K562 (cell line): ENCODE measurements around the gene WBP2NL. TPM values are rescaled to one million over a fixed set of nuclear protein-coding genes. Genes with fewer than 3 reads are reported as not detected.
A peak's percentile ranks its signal among the peaks of the same experiment; 100 is the strongest.

Source experiments
- ATAC-seq: fragments of 200-7000 bp; cut with Tn5 transposase; 3 replicates; pipeline ENCODE4 v1.9.1; 2020; ENCODE audit warnings: moderate library complexity
- BruUV-seq: library from RNA; stranded (reverse); fragments of 400-500 nt; replicated peaks from 2 replicates; lab custom pipeline; 2021; lab: Mats Ljungman, UMichigan
- CTCF ChIA-PET: fragments of 300-600 bp; formaldehyde crosslinking; extraction: SDS; loops from one replicate; lab custom pipeline; 2021; ENCODE audit warnings: low intra/inter-chr PET ratio; lab: Yijun Ruan, JAX
- POLR2A ChIA-PET: fragments of 300-600, 350-650 bp; sonication (Branson Sonifier 250); formaldehyde crosslinking; extraction: SDS; loops from one replicate; lab custom pipeline; 2021; ENCODE audit warnings: antibody characterized with exemption, inconsistent platforms; lab: Yijun Ruan, JAX
- DNase-seq, 4 experiments: peaks; one replicate each; pipeline versions ENCODE4 v3.0.0 to v3.0.0-alpha.2; 2011 to 2018; ENCODE audit warnings: low spot score in 3 of 4, mixed read lengths in 3 of 4; ENCODE audit errors: extremely low read depth in 1 of 4
- FAIRE-seq: peaks from 2 replicates; lab custom pipeline; 2011; peaks lifted over from hg19 to GRCh38; lab: Jason Lieb, UNC
- H2AFZ ChIP-seq: 2 replicates; pipeline ENCODE4 v1.6.0; 2011; ENCODE audit warnings: low read depth, low read length, control low read depth, inconsistent platforms
- H3K27ac ChIP-seq: fragments of 200-600 bp; 3 replicates; pipeline ENCODE4 v1.8.0; 2011; ENCODE audit warnings: low read depth, mild to moderate bottlenecking, control low read depth, inconsistent platforms, low read length, moderate library complexity, mixed read lengths; ENCODE audit errors: extremely low read depth
- H3K27me3 ChIP-seq, 2 experiments: fragments of 300-600 bp in 1 of 2; 2 replicates in 1 of 2; 3 replicates in 1 of 2; pipeline versions ENCODE4 v1.6.0 to v1.8.0; 2011; ENCODE audit warnings: inconsistent platforms in 2 of 2, low read length in 2 of 2, mild to moderate bottlenecking in 1 of 2, mixed read lengths in 1 of 2, moderate library complexity in 1 of 2; ENCODE audit not compliant: control insufficient read depth in 2 of 2, insufficient read depth in 2 of 2
- H3K36me3 ChIP-seq: fragments of 300-600 bp; 3 replicates; pipeline ENCODE4 v1.8.0; 2011; ENCODE audit warnings: mild to moderate bottlenecking, low read length, inconsistent platforms; ENCODE audit not compliant: control insufficient read depth, insufficient read depth
- H3K4me1 ChIP-seq, 2 experiments: fragments of 200-600 bp in 1 of 2; replicated peaks in 1 of 2; 2 replicates in 1 of 2; 3 replicates in 1 of 2; pipeline versions ENCODE4 v1.5.1 to v1.8.0; 2011; ENCODE audit warnings: inconsistent platforms in 2 of 2, low read length in 2 of 2, mild to moderate bottlenecking in 1 of 2, mixed read lengths in 1 of 2, moderate library complexity in 1 of 2; ENCODE audit not compliant: control insufficient read depth in 2 of 2, insufficient read depth in 2 of 2
- H3K4me2 ChIP-seq: 2 replicates; pipeline ENCODE4 v1.6.1; 2011; ENCODE audit warnings: low read length, control low read depth, inconsistent platforms, mixed read lengths; ENCODE audit not compliant: insufficient read depth
- H3K4me3 ChIP-seq: fragments of 200-600 bp; sonication (generic), shearing (Covaris generic); 2 replicates; pipeline ENCODE4 v1.5.1; 2016; ENCODE audit warnings: control low read depth, inconsistent platforms
- H3K79me2 ChIP-seq: fragments of 200-600 bp; 3 replicates; pipeline ENCODE4 v1.8.0; 2011; ENCODE audit warnings: low read length, inconsistent platforms; ENCODE audit not compliant: control insufficient read depth, insufficient read depth
- H3K9ac ChIP-seq, 2 experiments: 2 replicates each; pipeline versions ENCODE4 v1.6.0 to v1.6.1; 2011; ENCODE audit warnings: low read depth in 2 of 2, low read length in 2 of 2, control low read depth in 1 of 2, inconsistent platforms in 1 of 2, mild to moderate bottlenecking in 1 of 2, mixed read lengths in 1 of 2; ENCODE audit not compliant: insufficient read depth in 1 of 2
- H3K9me1 ChIP-seq: one replicate; pipeline ENCODE4 v1.6.0; 2011; ENCODE audit warnings: inconsistent platforms, mild to moderate bottlenecking, low read length, moderate library complexity; ENCODE audit not compliant: control insufficient read depth, insufficient read depth
- H3K9me3 ChIP-seq: replicated peaks from 2 replicates; pipeline ENCODE4 v1.5.1; 2011; ENCODE audit warnings: low read depth, low read length, inconsistent platforms; ENCODE audit not compliant: control insufficient read depth, insufficient read depth
- H4K20me1 ChIP-seq: replicated peaks from 2 replicates; pipeline ENCODE4 v1.6.1; 2011; ENCODE audit warnings: low read length, inconsistent platforms, mixed read lengths; ENCODE audit not compliant: control insufficient read depth, insufficient read depth
- E2F4 ChIP-seq: sonication (generic); formaldehyde crosslinking; IDR thresholded peaks from 2 replicates; pipeline ENCODE4 v1.8.0; 2022; ENCODE audit warnings: mild to moderate bottlenecking, low read depth, missing genetic modification reagents
- KDM5B ChIP-seq: fragments of 200-600 bp; sonication (generic); IDR thresholded peaks from 2 replicates; pipeline ENCODE4 v1.6.1; 2012; ENCODE audit warnings: low read depth, mild to moderate bottlenecking, moderate library complexity, low read length, control low read depth, inconsistent platforms; ENCODE audit not compliant: insufficient replicate concordance
- RB1 ChIP-seq: fragments of 450-650 bp; IDR thresholded peaks from 2 replicates; pipeline ENCODE4 v1.6.1; 2017; ENCODE audit warnings: low read depth, mild to moderate bottlenecking
- THAP12 ChIP-seq: fragments of 250-450 bp; sonication (Bioruptor Pico); IDR thresholded peaks from 2 replicates; pipeline ENCODE4 v1.9.0; 2021; ENCODE audit warnings: mild to moderate bottlenecking, inconsistent platforms
- ZNF449 ChIP-seq: fragments of 250-450 bp; sonication (Bioruptor Pico); IDR thresholded peaks from 2 replicates; pipeline ENCODE4 v1.8.0; 2022; ENCODE audit warnings: moderate library complexity, mild to moderate bottlenecking, inconsistent platforms
- ZNF512 ChIP-seq: IDR thresholded peaks from 2 replicates; pipeline ENCODE4 v1.6.1; 2016; ENCODE audit warnings: missing genetic modification characterization, missing compliant biosample characterization
- WGBS: fragments of 100-300 bp; shearing (Covaris generic); methylation state at CpG from one replicate; pipeline ENCODE4 v1.1.6; 2016; ENCODE audit warnings: low coverage, mixed read lengths; ENCODE audit not compliant: insufficient coverage; ENCODE audit errors: missing lambda C conversion rate; 5-methylcytosine and 5-hydroxymethylcytosine counted together
- in situ Hi-C: fragments of 300-500 bp; cut with MboI; formaldehyde crosslinking; loops from 4 replicates; pipeline ENCODE4 v1.15.0; 2018; ENCODE audit warnings: inconsistent platforms, mixed read lengths
- intact Hi-C: fragments of 100-400 bp; cut with micrococcal nuclease; formaldehyde crosslinking; loops from 2 replicates; pipeline ENCODE4 v1.14.2; 2022
- polyA plus RNA-seq, 8 experiments: library from polyadenylated mRNA; depleted of rRNA in 4 of 8; stranded (reverse) in 5 of 8; unstranded in 3 of 8; fragments of >200 nt; fragmentation: Nextera tagmentation in 2 of 8; fragmentation: Illumina TruSeq in 1 of 8; extraction: Ambion mirVana in 2 of 8; extraction: Trizol in 1 of 8; gene quantifications; 2 replicates each; pipeline versions ENCODE4 v1.2.1 to v1.2.3, GENCODE V29; 2011 to 2014; ENCODE audit warnings: inconsistent platforms in 1 of 8, missing spikeins in 1 of 8
- total RNA-seq, 7 experiments: library from RNA; depleted of rRNA in 6 of 7; stranded (reverse); fragments of >200 nt in 6 of 7; fragmentation: Illumina TruSeq in 2 of 7; extraction: Trizol in 2 of 7; gene quantifications; 2 replicates each; pipeline versions ENCODE4 v1.2.1 to v1.2.3, GENCODE V29; 2011 to 2021; ENCODE audit warnings: low replicate concordance in 1 of 7

Gene WBP2NL
- total and polyA plus RNA-seq, 9 of the 15 experiments (the other 6 are each of a cell fraction or from before 2014, with no cell fraction given) = not detected

- no peak for DNase-seq
Observed at GRCh38 chr22:42018224-42018623, 19.6 kb downstream of the WBP2NL start.

More at GRCh38 chr22:42018224-42018623, 19.6 kb downstream of the WBP2NL start:
- Histone ChIP-seq H3K4me3 (no peak overlapping the region), H3K79me2 (no peaks in the 10 kb centered on the region), H4K20me1 (no peaks in the 10 kb centered on the region), H3K9me3 (no peaks in the 10 kb centered on the region), H3K4me1 (no peaks in the 10 kb centered on the region; a peak in 1 of 5 replicates), H2AFZ (no peak overlapping the region), H3K27me3 (peaks cover 14% of the 10 kb centered on the region in 2 experiments), H3K9me1 (no peaks in the 10 kb centered on the region), H3K9ac (no peak overlapping the region), H3K4me2 (no peak overlapping the region), H3K27ac (no peak overlapping the region), H3K36me3 (no peaks in the 10 kb centered on the region)
- BruUV-seq = no TSS peak
- FAIRE-seq (no peak), ATAC-seq (no peak)
- 20% methylated on average over 1 of the region's 1 CpG for WGBS
- in situ Hi-C loops (no loop called here), intact Hi-C loops (no loop called here)
- POLR2A ChIA-PET = interaction anchor here (0.6 kb wide), 1 partner anchor 70 kb away, joined by 3 read pairs; no protein-coding TSS in a partner anchor
- TF ChIP-seq THAP12 (CRISPR knock-in tag) = no peak
- TF ChIP-seq ZNF512 (tag) = peak; percentile 74
- TF ChIP-seq E2F4 (CRISPR knock-in tag) = no peak
- no peak for TF ChIP-seq ZNF449
- no peak for TF ChIP-seq RB1
- no peak for TF ChIP-seq KDM5B
- CTCF ChIA-PET = no interaction called here
